Stimulated activated CD4-positive, alpha-beta T cell treated with anti-CD3 and anti-CD28 coated beads, TNF-alpha, amount 100 ng/mL, for 4 hours (primary cell): ENCODE data around the gene TBCB.
"Not testable (repeated sequence)": the region's sequence is repeated elsewhere in the genome, so short reads cannot be mapped to it uniquely, and the experiment has no call there.

Experiments
- DNase-seq, 3 experiments: peaks; one replicate each; pipeline ENCODE4 v3.0.0-alpha.2; 2020; ENCODE audit warnings: low read depth in 3 of 3

TBCB gene

DNA sequence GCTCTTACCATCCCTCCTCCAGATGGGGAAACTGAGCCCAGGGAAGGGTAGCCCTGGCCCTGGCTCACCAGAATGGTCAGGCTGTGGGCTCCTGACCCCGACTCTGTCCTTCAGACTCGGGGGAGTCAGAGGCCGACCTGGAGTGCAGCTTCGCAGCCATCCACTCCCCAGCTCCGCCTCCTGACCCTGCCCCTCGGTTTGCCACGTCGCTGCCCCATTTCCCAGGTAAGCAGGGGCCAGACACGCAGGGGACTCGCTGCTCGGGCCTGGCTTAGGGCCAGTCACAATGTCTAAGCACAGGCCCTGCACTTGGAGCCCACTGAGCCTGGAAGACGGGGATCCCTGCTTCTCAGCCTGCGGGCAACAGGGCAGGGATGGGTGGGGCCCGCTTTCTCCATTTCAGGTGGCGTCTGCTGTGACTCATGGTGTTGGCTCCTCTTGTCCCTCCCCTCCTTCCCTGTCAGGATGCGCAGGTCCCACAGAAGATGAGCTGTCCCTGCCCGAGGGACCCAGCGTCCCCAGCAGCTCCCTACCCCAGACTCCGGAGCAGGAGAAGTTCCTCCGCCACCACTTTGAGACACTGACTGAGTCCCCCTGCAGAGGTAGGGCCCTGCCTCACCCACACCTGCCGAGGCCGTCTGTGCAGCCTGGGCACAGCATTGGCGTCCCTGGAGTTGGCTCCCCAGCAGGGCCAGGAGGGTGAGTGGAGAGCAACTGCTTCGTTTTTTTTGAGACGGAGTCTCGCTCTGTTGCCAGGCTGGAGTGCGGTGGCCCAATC lies 13.5 kb upstream of the TBCB start:
- no peak for DNase-seq

DNA sequence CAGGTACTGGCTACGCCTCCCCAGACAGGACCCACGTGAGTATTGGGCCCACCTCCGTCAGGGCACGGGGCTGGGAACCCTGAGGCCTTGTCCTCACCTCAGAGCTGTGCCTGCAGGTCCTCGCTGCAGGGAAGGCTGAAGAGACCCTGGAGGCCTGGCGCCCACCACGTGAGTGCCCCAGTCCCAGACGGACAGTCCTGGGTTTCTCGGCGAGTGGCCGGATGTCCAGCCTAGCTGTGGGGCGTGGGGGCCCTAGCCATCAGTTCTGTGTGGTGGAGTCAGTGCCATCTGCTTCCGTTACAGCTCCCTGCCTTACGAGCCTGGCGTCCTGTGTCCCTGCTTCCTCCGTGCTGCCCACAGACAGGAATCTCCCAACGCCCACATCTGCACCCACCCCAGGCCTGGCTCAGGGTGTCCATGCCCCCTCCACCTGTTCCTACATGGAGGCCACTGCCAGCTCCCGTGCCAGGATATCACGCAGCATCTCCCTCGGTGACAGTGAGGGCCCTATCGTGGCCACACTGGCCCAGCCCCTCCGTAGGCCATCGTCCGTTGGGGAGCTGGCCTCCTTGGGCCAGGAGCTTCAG lies 12.1 kb upstream of the TBCB start:
- no peak for DNase-seq

DNA sequence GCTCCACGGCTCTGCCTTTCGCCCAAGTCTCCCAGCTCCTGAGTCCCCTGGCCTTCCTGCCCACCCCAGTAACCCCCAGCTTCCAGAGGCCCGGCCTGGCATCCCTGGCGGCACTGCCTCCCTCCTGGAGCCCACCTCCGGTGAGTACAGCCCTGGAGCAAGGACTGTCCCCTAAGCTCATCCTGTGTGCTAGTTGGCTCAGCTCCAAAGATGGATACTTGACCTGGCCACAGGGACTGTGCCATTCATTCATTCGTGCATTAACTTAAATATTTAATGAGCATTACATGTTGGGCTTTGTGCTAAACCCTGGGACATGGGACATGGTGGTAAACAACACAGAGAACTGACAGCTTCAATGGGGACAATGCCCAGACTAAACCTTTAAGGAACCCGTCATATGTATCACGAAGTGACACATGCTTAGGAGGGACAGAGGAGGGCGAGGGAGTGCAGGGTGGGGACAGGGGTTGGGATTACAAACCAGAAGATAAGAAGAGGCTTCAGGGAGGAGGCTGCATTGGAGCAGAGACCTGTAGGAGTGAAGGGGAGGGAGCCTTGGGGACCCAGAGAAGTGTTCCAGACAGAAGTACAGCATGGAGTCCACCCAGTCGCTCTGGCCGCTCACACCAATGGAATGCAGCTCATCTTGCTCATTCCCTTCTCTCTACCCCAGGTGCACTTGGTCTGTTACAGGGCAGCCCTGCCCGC lies 11.3 kb upstream of the TBCB start:
- no peak for DNase-seq

DNA sequence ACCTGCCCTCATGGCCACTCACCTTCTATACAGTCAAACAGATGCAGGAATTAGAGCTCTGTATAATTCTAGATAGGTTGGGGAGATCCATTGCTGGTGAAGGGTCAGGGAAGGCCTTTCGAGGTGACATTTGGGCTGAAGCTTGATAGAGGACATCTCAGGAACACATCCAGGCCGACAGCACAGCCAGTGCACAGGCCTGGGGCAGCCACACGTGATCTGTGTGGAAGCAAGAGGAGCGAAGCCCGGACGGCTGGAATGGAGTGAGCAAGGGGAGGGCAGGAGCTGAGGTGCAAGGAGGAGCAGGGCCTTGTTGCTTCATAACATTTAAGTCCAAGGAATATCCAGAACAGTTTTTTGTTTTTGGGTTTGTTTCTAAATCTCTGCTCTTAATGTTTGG lies 8.8 kb upstream of the TBCB start:
- DNase-seq: no peak

DNA sequence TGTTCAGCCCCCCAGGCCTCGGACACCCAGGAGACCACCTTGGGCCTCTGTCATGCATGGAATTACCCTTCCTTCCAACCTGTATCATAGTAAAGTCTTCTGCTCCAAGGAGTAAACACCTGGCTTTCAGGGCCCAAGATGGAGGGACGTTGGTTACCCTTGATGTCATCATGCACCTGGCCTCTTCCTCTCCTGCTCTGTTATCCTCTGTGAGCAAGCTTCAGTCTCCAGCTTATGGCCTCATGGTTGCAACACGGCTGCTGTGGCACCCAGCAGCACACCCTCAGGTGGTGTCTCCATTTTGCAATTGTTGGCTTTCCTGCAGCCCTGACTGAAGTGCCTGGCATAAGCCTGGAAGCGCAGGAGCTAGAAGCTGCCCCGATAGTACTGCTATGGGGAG lies 8.3 kb upstream of the TBCB start:
- DNase-seq: no peak

DNA sequence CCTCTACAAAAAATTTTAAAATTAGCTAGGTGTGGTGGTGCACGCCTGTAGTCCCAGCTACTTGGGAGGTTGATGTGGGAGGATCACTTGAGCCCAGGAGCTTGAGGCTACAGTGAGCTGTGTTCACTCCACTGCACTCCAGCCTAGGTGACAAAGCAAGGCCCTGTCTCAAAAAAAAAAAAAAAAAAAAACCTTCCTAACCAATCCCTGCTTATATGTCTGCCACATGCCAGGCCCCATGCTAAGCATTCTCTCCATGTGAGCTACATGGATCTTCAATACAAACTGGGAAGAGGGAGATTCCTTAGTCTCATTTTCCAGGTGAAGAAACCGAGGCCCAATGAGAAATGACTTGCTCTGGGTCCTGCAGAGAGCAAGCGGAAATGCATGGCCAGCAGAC lies 6.6 kb upstream of the TBCB start:
- DNase-seq: no peak

DNA sequence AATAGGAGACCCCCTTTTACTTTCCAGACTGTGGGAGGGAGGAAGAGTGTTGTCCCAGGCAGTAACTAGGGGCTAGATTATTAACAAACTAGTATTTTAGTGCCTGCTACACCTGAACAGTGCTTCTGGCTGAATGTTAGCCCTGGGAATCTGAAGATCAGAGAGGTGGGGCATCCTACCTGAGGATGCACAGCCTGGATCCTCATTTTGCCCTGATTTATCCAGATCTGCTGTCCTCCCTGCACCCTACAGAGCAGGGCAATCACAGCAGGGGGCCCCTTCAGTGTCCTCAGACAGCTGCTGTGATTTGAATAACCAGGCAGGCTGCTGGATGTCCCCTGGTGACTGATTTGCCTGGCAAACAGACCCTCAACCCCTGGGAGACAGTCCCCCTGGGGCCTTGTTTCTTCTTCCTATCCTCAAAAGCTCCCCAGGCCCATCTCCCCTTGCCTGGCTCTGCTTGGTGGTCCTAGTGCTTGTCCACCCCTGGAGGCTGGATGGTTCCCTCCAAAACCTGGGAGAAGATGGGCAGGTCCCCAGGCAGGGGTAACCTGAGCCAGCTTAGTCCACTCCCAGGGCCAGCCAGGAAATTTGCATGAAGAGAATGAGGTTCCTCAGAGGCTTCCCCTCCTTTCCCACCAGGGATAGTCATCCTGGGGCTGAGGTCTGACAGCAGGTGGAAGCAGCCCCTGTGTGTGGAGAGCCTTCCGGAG lies 4.6 kb upstream of the TBCB start, which contains the start of gene OVOL3:
TSS of gene OVOL3 (plus strand) at position 657 of the 713 bp plus-strand sequence. CDS start 60 bp downstream, outside the sequence.
- no peak for DNase-seq

DNA sequence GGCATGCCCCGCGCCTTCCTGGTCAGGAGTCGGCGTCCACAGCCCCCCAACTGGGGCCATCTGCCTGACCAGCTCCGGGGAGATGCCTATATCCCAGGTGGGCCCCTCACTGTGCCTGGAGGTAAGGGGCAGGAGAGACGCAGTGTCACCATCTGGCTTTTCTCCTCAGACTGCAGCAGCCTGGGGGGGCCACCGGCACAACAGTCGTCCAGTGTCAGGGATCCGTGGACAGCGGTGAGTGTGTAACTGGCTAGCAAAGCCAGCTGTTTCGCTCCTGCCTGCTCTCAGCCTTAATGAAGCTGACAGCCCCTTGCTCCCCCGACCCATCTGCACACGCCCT lies 4.1 kb upstream of the TBCB start:
- no peak for DNase-seq

DNA sequence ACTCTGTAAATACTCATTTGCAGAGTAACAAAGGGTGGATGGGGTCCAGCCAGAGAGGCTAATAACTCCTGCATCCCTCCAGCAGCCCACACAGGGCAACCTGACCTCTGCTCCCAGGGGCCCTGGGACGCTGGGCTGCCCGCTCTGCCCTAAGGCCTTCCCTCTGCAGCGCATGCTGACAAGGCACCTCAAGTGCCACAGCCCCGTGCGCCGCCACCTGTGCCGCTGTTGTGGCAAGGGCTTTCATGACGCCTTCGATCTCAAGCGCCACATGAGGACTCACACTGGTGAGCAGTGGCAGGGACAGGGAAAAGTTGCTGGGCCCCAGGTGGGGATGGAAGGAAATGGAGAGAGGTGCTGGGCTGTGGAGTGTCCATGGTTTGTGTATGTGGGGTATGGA lies 2.6 kb upstream of the TBCB start:
- no peak for DNase-seq

DNA sequence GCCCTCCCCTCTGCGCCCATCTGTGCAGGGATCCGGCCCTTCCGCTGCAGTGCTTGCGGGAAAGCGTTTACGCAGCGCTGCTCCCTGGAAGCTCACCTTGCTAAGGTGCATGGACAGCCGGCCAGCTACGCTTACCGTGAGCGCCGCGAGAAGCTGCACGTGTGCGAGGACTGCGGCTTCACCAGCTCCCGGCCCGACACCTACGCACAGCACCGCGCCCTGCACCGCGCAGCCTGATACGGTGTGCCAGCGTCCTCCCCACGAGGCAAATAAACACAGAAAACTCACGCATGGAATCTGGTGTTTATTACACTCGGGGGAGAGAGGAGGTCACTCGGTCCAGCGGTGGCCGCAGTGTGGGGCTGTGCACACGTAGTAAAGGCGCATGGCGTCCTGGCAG lies 1.8 kb upstream of the TBCB start:
- DNase-seq: no peak

DNA sequence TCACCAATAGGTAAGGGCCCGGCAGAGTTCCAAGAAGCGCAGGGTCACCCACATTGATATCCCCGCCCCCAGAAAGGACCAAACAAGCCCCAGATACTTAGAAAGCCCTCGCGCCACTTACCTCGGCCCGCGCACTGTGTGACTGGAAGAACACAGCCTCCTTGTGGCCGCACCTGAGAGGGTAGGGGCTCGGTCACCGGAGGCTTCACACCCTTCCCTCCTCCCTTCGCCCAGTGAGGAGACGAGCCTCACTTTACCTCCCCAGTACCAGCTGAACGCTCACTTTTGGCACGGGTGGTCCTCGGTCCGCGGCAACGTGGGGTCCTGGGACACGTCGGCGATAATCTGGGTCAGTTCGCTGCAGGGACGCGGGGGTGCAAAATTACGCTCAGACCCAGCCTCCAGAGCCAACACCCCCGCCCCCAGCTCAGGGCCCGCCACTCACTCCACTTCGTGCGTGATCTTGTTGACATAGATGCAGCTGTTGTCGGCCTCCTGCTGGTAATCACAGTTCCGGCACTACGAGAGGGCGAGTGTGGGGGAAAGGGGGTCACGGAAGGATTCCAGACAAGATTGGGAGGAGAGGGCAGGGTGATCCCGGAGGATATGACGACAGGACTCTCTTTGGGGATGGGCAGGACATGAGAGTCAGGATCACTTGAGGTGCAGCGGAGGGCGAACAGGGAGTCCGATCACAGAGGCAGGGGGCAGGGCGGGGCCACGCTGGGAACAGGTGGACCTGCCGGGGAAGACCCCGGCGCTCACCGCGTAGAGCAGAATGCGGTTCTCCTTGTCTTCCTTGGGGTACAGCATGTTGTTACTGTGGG lies 1.2 kb upstream of the TBCB start:
- no peak for DNase-seq

DNA sequence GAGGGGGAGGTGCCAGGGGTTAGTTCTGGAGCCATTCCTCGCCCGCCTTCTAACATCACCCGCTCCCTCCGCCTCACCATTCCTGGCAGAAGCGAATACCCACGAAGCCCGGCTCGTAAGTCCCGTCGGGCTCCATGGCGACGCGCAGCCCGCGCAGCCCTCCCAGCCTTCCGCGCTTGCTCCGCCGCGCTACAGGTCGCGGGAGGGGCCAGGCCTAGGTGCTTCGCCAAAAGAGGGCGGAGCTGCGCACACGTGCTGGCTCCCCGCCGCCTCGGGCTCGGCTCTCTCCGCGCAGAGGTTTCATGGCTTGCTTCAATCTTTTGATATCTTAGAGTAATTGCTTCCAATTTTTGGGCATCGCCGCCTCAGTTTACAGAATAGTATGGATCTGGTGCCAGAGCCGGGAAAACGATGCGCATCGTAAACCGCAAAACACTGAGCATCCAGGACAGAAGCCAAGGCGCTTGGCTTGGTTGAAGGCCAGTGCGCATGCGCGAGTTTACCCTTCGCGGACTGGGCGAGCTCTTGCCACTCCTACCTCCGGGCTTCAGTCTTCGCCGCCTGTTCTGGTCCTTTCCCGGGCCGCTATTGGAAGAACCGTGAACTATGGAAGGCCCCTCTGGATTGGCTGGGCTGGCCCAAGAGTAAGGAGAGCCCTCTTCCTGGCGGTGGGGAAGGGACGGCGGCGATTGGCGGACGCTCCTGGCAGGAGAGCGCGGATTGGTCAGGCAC lies 381 bp upstream of the TBCB start, which contains the start of gene POLR2I:
TSS of gene POLR2I (minus strand) at position 155 of the 732 bp plus-strand sequence. CDS start at position 136, 19 bp downstream.
- peak; percentile 94 to 98 (median 97) for DNase-seq

DNA sequence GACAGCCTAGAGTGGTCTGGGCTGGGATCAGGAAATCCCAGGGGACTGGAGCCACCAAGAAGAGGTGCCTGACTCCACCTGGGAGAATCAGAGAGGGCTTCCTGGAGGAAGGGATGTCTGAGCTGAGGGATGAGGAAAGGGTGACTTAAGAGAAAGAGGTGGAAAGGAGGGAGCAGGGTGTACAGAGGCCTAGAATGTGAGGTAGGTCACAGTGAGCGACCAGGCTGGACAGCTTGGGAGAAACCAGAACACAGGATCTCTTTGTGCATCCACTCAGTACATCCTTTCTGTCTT lies 1.0 kb downstream of the TBCB start:
- DNase-seq: no peak

DNA sequence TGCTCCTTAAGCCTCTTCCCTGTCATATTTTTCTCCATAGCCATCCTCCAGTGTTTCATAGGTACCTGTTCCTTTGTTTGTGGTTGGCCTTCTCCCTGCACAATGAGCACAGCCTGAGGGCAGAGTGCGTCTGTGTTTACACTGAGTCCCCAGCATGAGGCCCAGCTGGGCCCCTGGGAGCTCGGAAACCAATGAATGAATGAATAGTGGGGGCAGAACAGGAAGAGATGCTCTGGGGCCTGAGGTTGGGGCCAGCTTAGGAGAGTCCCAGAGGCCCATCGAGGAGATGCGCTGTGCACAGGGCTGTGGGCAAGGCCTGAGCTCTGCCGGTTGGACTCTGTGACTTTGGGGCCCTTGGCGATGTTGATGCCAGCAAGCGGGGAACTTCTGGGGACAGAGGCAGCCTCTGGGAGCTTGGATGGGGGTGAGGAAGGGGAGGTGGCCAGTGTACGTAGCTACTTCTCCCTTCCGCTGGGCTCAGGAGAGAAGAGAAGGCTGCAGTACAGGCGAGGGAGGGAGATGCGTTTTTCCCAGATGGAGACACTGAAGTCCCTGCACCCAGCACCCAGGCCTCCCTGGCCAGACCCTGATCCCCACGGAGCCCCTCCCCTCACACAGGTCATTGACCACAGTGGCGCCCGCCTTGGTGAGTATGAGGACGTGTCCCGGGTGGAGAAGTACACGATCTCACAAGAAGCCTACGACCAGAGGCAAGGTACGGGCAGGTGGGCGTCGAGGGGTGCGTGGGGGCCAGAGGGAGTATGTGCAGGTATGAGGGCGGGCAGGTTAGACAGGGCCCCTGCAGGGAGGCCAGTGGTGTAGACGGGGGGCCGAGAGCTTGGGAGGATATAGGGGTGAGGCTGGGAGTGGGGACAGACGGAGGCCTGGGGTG lies 5.1 kb downstream of the TBCB start:
- no peak for DNase-seq

DNA sequence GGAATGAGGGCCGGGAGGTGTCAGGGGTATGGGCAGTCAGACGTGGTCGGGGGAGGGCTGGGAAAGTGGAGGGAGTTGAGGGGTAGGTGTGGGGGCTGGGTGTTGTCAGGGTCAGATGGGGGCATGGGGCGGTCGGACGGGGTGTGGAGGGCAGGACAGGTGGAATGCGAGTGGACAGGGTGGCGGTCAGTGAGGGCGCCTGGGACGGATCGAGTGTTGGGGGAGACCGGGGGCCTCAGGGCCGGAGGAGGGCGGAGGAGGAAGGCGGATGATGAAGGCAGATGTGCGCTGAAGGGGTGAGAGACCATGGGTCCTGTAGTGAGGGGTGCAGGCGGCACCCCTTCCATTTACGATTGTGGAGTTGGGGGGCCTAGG lies 5.7 kb downstream of the TBCB start:
- DNase-seq: no peak

DNA sequence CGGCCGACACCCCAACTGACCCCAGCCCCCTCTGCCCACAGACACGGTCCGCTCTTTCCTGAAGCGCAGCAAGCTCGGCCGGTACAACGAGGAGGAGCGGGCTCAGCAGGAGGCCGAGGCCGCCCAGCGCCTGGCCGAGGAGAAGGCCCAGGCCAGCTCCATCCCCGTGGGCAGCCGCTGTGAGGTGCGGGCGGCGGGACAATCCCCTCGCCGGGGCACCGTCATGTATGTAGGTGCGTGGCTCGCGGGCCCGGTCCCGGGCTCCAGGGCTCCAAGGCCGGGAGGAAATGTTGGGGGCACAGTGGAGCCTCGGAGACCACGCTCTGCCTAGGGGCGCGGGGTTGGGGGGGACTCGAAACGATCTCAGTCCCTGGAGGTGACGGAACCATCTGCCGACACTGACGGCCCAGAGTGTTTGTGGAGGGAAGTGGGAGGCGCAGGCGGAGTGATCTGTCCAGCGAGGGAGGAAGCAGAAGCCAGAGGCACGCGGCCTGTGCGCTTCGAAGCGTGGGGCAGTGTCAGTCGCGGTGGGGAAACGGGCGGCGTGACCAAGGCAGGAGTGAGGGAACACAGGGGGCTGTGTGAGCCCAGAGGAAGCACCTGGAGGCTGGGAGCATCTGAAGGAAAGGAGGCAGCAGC lies 6.3 kb downstream of the TBCB start:
- DNase-seq: no peak

DNA sequence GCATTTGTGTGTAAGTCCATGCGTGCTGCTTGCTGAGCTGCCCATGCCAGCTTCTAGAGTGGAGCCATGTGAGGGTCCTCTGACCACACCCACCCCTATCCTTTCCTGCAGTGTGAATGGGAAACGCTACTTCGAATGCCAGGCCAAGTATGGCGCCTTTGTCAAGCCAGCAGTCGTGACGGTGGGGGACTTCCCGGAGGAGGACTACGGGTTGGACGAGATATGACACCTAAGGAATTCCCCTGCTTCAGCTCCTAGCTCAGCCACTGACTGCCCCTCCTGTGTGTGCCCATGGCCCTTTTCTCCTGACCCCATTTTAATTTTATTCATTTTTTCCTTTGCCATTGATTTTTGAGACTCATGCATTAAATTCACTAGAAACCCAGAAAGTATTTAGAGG lies 10.3 kb downstream of the TBCB start:
- DNase-seq: no peak

DNA sequence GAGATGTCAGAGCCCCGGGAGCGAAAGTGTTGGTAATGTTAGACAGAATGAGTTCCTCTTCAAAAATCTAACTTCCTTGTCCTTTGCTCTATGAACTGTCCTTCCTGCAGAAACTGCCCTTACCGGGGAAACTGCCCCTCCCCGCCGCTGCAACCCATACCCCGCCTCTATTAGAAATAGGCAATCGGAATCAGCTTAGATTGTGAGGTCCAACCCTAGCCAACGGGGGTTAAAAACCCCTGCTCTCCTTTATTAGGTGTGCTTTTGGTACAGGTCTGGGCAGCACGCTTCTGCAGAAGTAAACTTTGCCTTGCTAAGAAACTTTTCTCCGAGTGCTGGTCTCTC lies 13.1 kb downstream of the TBCB start:
- DNase-seq: no peak

DNA sequence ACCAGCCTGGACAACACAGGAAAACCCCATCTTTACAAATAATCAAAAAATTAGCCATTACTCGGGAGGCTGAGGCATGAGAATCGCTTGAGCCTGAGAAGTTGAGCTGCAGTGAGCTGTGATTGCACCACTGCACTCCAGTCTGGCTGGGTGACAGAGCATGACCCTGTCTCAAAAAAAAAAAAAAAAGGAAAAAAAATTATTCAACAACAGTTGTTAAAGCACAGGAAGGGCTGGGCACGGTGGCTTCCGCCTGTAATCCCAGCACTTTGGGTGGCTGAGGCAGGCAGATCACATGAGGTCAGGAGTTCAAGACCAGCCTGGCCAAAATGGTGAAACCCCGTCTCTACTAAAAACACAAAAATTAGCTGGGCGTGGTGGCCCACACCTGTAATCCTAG lies 16.0 kb downstream of the TBCB start:
- DNase-seq: not testable (repeated sequence)

DNA sequence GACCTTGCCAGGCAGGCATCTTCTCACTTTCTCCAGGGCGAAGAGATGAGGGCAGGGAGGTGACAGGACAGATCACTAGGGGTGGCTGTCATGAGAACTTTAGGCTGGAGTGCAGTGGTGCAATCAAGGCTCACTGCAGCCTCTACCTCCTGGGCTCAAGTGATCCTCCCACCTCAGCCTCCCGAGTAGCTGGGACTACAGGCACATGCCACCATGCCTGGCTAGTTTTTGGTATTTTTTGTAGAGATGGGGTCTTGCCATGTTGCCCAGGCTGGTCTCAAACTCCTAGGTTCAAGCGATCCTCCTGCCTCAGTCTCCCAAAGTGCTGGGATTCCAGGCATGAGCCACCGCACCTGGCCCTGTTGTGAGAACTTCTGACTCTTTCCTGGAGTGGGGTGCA lies 19.6 kb downstream of the TBCB start:
- DNase-seq: not testable (repeated sequence)
